Epithelial cell of prostate (primary cell): ENCODE data around the gene PRRT2.
"Not testable (repeated sequence)": the region's sequence is repeated elsewhere in the genome, so short reads cannot be mapped to it uniquely, and the experiment has no call there.

Experiments used
- DNase-seq: peaks from one replicate; pipeline ENCODE4 v3.0.0-alpha.2; 2011; ENCODE audit warnings: low read depth, low spot score
- H3K27ac ChIP-seq: fragments of 450-650 bp; 2 replicates; pipeline ENCODE4 v1.5.1; 2017; ENCODE audit warnings: mild to moderate bottlenecking

PRRT2 gene

GRCh38 chr16:29790183-29790948 is 21.6 kb upstream of the PRRT2 start, which contains the start of gene KIF22:
Gene KIF22 (plus strand): TSS chr16:29790751. CDS start chr16:29790760, 9 bp downstream.
- DNase-seq: peak; percentile 93
- peak within 1 kb of the TSS; percentile 44 for H3K27ac ChIP-seq

DNA sequence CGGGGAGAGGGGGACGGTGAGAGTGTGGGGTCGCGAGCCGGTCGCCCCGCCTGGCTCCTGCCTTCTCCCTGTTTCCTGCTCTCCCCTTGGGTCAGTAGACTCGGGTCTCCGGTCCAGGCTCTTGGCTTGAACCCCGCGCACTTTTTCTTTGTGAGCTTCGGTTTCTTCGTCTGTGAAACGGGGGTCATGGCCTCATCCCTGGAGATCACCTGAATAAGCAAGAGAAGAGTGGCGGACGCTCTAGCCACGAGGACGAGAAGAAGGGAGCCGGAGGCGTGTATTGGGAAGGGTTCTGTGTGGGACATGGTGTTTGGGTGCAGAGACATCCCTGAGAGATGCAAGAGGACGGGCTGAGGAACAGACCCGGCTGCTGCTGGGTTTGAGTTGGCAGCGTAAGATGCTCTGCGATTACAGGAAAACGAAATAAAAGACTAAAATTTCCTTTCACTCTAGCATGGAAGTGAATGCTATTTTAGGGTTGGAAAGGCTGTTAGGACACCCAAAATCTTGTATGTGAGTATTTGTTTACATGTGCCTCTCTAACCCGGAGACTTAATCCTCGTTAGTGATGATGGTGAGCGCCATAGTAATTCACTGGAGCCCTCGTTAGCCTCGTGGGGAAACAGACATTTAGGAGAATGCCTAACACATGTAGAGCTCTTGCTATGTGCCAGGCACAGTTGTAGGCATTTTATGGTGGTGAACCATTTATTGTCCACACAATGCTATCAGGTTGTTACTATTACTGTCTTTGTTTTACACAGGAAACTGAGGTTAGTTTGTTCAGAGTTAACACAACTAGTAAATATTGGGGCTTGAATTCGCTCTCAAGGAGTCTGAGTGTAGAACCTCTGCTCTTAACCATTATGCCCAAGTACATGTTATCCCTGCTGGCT is 20.8 kb upstream of the PRRT2 start:
- DNase-seq: no peak
- H3K27ac ChIP-seq: peak overlapping the region; percentile 24

GRCh38 chr16:29791845-29792807 is 19.9 kb upstream of the PRRT2 start:
- DNase-seq: no peak
- peak overlapping the region; percentile 24 for H3K27ac ChIP-seq

DNA sequence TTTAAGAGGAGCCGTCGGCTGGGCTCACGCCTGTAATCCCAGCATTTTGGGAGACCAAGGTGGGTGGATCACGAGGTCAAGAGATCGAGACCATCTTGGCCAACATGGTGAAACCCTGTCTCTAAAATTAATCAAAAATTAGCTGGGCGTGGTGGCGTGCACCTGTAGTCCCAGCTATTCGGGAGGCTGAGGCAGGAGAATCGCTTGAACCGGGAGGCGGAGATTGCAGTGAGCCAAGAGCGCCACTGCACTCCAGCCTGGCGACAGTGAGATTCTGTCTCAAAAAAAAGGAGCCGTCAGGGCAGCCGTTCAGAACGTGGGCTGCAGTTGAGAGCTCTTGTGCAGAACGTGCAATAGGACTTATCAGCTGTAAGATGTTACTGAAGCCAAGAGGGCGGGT is 18.8 kb upstream of the PRRT2 start:
- not testable (repeated sequence) for DNase-seq, H3K27ac ChIP-seq

DNA sequence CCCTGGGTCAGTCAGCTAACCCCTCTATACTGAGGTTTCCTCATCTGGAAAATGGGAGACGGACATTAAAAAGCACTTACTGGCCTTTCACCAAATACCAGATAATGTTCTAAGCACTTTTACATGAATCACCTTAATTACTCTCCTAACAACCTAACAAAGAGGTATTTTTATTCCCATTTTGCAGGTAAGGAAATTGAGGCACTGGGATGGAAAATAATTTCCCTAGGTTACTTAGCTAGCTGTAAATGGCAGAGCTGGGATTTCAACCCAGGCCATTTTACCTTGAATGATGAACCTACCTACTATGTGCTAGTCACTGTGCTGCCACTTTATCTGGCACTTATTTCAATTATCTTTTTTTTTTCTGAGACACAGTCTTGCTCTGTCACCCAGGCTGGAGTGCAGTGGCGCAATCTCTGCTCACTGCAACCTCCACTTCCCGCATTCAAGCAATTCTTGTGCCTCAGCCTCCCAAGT is 17.7 kb upstream of the PRRT2 start:
- H3K27ac ChIP-seq: no peak overlapping the region
- no peak for DNase-seq

GRCh38 chr16:29802416-29802935 is 9.5 kb upstream of the PRRT2 start:
- DNase-seq: no peak
- no peak overlapping the region for H3K27ac ChIP-seq

- DNase-seq: no peak
- no peak overlapping the region for H3K27ac ChIP-seq
Measured at GRCh38 chr16:29804020-29804419, 8.0 kb upstream of the PRRT2 start.

DNA sequence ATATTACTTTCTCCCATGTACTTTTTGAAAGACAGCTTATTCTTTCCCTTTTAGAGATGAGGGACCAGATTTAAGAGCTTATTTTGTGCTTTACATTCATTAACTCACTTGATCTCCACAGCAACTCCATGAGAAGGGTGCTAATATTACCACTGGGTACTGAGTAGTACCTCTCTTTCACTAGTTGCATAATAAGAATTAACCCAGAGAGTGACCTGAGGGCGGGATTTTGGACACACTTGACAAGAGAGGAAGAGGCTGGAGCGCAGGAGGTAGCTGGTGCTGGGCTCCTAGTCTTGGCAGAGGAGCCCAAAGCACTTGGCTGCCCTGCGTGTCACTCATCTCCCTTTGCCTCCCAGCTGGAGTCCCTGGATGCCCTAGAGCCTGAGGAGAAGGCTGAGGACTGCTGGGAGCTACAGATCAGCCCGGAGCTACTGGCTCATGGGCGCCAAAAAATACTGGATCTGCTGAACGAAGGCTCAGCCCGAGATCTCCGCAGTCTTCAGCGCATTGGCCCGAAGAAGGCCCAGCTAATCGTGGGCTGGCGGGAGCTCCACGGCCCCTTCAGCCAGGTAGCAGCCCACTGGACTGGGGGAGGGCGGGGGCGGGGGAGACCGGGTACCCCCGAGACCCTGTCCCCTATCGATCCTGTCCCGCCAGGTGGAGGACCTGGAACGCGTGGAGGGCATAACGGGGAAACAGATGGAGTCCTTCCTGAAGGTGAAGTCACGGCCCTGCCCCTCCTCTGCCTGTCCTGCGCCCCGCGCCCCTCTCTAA is 7.3 kb upstream of the PRRT2 start:
- no peak for DNase-seq
- peak overlapping the region; percentile 80 for H3K27ac ChIP-seq

DNA sequence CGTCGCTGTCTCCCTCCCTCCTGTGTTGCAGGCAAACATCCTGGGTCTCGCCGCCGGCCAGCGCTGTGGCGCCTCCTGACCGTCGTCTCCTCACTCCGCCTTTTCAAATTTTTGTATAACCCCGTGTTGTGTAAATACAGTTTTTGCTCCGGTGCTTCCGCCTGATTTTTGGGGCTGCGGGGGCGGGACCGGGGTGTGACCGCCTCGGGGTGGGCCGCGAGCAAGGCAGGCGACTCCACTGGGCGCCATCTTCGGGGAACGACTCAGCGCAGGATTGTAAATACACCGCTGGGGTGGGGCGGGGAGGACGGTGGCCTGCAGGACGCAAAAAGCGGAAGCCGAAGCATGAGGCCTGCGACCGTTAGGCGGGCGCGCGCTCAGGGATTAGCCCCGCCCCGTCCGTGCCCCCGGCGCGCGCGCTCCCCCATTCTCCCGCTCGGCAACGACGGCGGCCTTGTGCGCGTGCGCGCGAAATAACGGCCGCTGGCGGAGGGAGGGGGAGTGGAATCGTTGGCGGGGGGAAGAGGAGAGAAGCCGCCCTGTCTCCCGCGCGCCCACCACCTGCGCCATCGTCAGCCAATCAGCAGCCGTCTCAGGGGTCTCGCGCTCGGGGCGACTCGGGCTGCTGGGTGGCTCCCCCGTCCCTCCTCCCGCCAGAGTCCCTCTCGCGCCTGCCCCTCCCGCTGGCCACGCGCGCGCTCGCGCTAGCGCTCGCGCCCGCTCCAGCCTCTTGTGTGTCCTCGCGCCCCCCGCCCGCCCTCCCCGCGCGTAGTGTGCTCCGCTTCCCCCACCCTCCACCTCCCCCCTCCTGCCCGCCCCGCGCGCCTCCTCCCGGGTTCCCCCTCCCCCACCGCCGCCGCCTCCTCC is 6.5 kb upstream of the PRRT2 start:
- peak overlapping the region; percentile 80 for H3K27ac ChIP-seq
- DNase-seq: peak; percentile 89

DNA sequence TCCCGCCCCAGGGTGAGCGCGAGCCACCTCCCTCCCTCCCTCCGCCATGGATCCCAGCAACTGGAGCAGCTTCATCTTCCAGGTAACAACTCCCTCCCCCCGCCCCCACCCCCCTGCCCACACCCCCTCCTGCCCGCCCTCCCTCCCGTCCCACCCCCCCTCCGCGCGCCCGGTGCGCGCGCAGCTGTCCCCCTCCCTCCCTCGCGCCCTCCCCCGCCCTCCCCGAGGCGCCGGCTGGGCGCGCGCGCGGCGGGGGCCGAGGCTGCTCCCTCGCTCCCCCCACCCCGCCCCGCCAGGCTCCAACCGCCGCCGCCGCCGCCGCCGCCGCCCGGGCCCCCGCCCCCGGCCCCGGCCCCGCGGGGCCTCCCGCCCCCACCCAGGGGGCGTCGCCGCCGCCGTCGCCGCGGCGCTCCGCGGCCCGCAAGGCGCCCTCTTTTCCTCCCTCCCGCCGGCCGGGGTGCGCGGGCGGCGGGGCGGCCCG is 5.9 kb upstream of the PRRT2 start, which contains the start of gene MAZ:
Gene MAZ (plus strand): TSS at position 431 of the 481 bp plus-strand sequence. CDS start 173 bp downstream, outside the sequence.
- H3K27ac ChIP-seq: peak within 1 kb of the TSS; percentile 81
- peak; percentile 72 for DNase-seq

- no peak for DNase-seq
- peak overlapping the region; percentile 81 for H3K27ac ChIP-seq
Measured at GRCh38 chr16:29806641-29807425, 5.2 kb upstream of the PRRT2 start.

DNA sequence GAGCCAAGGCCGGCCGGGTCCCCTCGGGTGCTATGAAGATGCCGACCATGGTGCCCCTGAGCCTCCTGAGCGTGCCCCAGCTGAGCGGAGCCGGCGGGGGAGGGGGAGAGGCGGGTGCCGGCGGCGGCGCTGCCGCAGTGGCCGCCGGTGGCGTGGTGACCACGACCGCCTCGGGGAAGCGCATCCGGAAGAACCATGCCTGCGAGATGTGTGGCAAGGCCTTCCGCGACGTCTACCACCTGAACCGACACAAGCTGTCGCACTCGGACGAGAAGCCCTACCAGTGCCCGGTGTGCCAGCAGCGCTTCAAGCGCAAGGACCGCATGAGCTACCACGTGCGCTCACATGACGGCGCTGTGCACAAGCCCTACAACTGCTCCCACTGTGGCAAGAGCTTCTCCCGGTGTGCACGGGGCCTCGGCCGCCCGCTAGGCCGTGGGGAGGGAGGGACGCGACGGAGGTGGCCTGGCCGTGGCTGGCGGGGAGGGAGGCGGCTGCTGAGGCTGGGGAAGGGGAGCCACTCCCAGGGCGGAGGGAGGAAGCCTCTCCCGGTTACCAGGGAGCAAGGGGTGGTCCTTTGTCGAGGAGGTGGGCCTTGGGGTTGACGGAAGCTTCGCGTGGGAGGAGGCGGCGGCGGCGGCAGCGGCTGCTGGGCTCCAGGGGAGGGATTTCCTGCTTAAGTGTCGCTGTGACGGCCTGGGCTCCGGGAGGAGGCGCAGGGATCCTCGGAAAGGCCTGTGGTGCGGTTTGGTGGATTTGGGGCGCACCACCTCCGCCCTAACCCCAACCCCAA is 4.4 kb upstream of the PRRT2 start:
- DNase-seq: peak; percentile 76
- H3K27ac ChIP-seq: peak overlapping the region; percentile 81

DNA sequence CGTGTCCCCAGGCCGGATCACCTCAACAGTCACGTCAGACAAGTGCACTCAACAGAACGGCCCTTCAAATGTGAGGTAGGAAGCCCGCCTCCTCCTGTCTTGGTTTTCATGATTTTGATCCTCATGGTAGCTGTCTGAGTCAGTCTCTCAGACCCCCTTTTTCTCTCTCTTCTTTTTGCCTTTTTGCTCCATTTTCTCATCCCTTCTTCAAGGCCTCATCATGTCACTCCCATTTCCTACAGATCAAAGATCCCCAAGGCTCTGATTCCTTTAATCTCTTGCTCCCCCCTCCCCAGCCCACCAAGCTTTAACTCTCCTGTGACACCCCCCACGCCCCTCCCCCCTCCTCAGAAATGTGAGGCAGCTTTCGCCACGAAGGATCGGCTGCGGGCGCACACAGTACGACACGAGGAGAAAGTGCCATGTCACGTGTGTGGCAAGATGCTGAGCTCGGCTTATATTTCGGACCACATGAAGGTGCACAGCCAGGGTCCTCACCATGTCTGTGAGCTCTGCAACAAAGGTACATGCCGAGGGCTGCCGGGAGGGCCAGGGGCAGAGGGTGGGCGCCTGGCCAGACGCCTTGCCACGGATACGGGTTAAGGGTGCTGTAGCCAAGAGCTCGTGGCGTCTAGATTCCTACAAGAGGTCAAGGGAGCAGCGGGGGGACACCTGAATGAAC is 3.6 kb upstream of the PRRT2 start:
- DNase-seq: no peak
- peak overlapping the region; percentile 81 for H3K27ac ChIP-seq

DNA sequence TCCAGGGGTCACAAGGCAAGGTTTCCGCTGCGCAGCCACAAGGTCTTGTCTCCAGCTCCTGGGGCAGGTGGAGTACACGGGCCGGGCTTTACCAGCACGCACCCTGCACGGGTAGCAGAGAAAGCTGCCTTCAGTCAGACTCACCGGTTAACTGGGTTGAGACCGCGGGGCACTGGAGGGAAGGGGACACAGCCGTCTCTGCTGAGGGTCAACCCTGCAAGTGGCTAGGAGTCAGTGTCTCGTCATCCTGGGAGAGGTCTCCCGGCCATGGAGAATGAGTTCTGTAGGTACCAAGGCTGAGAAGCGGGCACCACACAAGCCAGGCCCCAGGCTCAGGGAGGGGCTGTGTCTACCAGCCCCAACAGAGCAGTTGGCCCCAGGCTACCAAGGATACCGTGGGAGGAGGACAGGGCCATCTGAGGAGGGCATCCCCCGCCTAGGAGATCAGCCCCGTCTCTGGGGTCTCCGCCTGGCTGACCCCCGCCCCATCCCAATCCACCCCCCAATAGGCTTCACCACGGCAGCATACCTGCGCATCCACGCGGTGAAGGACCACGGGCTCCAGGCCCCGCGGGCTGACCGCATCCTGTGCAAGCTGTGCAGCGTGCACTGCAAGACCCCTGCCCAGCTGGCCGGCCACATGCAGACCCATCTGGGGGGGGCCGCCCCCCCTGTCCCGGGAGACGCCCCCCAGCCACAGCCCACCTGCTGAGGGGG is 2.8 kb upstream of the PRRT2 start:
- no peak for DNase-seq
- no peak overlapping the region for H3K27ac ChIP-seq
